NK-92 (cell line): ENCODE measurements around the gene MTARC2.
"Not testable (repeated sequence)": the region's sequence is repeated elsewhere in the genome, so short reads cannot be mapped to it uniquely, and the experiment has no call there.

ENCODE experiments used
- DNase-seq: peaks from one replicate; lab custom pipeline; 2025; ENCODE audit not compliant: unreplicated experiment; lab: John Stamatoyannopoulos, UW

Gene MTARC2

DNA sequence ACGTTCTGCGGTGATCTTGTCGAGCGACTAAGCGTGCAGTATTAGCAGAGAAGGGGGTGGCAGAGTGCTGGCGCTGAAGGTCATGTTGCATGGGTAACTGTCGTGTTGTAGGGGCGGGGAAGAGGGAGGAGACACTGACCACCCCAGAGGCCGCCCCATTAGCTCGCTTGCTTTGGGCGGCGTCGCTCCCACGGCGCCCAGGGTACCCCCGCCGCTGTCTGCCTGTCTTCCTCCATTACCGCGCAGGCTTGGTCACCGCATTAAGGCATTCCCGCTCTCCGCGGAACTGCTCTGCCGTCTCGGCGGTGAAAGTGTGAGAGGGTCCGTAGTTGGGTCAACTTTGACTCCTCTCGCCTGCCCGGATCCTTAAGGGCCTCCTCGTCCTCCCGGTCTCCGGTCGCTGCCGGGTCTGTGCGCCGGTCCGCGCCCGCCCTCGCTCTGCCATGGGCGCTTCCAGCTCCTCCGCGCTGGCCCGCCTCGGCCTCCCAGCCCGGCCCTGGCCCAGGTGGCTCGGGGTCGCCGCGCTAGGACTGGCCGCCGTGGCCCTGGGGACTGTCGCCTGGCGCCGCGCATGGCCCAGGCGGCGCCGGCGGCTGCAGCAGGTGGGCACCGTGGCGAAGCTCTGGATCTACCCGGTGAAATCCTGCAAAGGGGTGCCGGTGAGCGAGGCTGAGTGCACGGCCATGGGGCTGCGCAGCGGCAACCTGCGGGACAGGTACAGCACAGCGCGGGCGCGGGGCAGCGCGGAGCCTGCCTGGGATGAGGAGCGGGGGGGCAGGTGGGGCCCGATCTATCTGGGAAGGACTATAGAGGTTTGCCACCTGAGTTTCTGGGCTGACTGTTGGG lies at the start of gene MTARC2:
TSS of gene MTARC2 (plus strand) at position 234 of the 846 bp plus-strand sequence. CDS start at position 444, 210 bp downstream.
- DNase-seq = no peak

DNA sequence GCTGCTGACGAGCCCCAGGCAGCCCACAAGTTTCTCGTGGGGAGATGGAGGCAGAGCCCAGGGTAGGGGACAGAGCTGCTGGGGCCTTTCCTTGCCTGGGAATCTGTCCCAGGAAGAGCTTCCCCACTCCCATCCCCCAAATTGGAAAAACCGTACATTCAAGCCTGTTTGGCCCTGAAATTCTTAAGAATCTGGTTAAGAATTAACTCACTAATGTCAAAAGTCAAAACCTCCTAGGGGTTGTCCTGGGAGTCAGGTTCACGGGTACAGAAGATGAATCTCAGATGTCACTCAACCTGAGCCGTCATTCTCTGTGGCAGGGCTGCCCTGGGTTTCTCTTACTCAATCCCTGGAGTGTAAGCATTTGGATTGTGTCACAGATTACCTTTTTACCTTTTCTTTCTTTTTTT lies 49.5 kb upstream of the MTARC2 start:
- DNase-seq = no peak

DNA sequence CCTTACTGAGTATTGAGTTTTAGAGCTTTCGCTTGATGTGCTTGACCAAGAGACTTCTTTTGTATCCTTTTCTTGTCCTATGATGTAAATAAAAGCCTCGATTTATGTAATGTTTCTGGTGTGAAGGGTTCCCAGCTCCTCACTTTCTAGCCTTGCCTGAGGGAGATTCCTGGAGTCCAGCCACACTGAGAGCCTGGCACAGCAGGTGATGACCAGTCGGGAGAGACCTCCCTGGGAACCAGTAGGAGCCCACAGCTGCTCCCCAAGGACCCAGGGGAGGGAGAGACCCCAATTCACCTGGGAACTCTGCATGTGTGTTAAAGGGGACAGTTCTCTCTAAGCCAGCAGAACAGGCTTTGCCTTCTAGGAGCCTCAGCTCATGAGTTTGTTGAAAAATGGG lies 49.1 kb upstream of the MTARC2 start:
- DNase-seq = no peak

DNA sequence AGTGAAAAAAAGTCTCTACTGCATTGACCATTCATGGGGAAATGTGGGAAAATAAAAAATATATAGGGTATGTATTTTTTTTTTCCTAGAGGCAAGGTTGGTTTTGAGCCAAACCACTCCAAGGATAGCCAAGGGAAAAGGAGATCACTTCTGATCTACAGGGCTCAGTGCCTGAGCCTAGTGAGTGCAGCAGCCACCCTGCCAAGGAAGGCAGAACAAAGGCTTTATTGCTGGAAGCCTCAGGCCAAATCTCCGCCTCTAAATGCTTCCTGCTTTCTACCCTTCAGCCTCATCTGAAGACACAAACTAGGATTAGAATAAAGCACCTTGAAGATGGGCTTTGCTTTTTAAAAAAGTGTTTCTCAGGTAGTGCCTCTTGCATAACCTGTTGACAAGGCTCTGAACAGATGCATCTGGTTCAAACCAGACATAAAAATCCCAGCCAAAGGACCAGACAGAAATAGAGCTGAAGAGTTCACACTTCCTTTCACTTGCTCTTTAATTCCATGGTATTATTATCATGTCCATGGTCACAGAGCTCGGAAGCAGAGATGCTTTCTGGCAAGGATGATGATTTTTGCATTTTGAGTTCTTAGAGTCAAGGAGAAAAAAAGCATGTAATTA lies 47.5 kb upstream of the MTARC2 start:
- DNase-seq = no peak

DNA sequence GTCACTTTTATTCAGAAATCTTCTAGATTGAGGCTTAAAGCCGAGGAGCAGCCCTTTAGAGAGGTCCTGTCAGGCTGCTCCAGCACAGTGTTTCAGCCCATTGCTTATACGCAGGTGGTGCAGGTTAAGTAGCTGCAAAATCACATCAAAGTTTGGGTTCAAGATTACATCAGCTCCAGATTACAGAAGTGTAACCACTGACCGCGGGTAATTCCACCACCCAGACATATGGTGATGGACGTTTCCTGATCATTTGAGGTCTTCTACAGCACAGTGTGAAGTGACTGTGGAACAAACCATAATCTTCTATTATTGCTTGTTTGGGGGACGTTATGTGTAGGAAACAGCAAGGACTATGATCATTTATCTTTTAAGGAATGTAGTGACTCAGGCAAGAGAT lies 46.1 kb upstream of the MTARC2 start:
- DNase-seq = no peak

DNA sequence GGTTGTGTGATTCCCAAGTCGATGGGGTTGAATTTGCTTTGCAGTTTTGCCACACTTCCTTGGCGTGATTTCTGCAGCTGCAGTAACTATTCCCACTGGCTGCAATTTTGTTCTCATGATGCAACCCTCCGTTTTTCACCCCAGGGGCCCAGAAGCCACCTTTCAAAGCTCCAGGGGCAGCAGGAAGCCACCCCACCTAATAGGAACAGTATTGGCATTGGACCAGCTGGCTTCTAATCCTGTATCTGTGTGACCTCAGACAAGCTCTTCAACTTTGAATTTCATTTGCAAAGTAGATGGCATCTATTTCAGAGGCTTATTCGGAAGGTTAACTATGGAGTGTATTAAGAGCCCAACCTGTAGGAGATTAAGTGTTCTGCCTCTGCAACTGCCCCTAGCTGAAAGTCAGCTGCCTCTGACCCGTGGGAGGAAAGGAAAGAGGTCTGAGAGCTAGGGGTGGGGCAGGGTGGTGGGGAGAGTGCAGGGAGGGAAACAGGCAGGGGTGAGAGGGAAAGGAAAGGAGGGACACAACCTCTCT lies 45.3 kb upstream of the MTARC2 start:
- DNase-seq = no peak

DNA sequence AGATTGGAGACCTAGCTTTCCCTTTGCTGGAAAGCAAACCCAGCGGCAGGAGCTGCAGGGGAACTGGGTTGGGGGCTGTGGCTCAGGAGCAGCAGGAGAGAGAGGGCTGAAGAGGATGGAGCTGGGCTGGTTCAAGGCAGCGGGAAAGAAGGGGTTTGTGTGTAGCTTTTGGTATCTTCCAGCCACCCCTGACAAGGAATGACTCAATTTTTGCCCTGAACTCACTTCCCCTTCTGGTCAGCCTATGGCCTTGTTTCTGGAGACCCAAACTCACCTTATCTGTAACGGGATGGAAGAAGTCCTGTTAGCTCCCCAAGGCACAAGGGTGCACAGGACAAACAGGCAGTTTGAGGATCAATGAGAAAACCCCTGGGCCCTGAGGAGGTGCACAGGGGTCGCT lies 44.8 kb upstream of the MTARC2 start:
- DNase-seq = no peak

DNA sequence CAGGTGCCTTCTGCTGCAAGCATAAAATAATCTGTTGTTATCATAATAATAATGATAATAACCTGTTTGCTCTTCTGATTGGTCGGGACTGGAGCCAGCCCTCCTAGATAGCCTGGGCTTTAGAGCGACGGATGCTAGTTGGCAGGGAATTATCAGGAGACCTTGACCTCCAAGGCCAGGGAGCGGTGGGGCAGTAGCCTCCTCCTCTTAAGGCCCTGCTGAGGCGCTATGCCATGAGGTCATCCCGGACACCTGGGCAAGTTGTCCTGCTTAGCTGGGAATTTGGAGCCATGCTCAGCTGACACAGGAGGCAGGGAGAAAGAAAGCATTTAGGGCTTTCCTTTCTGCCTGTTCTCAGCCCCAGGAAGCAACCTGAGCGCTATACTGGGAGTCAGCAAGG lies 42.3 kb upstream of the MTARC2 start:
- no peak for DNase-seq

DNA sequence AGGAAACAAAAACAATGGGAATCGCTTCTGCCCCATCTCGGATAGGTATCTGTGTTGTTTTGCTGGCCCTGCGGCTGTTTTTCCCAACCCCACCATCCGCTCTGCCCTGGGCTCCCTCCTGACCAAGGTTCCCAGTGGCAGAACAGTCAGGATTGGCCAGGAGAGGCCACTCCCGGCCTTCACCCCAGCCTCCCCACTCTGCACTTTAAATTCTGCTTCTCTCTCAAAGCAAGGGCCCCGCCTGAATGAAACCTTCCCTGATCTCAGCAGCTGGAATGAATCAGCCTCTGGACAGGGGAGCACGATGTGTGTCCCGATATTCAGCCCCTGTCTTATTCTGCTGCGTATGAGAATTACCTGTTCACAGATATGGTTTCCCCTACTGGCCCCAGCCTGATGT lies 41.6 kb upstream of the MTARC2 start:
- DNase-seq = no peak

DNA sequence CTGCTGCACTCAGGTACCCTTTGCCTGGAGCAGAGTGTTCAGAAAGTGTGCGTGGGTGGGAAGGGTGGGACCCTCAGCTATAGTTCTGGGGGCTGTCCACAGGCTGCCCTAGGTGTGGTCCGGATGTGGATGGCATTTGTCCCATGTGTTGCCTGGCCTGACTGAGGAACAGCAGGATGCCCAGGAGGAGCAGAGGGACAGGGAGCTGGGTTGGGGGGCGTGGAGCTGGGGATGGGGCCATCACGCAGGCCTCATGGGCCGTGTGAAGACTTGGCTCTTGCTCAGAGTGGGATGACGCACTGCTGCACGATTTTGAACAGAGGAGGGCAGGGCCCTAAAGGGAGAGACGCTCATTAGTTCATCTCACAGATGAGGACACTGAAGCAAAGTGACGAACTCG lies 41.0 kb upstream of the MTARC2 start:
- no peak for DNase-seq

DNA sequence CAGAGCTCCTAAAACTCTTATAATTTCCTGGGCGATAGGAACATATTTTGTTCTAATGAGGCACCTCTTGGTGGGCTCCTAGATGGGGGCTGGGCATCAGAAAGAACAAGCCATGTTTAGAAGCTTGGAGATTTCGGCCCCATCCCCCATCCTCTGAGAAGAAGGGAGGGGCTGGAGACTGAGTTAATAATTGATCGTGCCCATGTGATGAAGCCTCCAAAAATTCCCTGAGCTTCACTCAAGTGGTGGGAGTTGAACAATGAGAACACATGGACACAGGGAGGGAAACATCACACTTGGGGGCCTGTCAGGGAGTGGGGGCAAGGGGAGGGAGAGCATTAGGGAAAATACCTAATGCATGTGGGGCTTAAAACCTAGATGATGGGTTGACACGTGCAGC lies 39.9 kb upstream of the MTARC2 start:
- DNase-seq = no peak

DNA sequence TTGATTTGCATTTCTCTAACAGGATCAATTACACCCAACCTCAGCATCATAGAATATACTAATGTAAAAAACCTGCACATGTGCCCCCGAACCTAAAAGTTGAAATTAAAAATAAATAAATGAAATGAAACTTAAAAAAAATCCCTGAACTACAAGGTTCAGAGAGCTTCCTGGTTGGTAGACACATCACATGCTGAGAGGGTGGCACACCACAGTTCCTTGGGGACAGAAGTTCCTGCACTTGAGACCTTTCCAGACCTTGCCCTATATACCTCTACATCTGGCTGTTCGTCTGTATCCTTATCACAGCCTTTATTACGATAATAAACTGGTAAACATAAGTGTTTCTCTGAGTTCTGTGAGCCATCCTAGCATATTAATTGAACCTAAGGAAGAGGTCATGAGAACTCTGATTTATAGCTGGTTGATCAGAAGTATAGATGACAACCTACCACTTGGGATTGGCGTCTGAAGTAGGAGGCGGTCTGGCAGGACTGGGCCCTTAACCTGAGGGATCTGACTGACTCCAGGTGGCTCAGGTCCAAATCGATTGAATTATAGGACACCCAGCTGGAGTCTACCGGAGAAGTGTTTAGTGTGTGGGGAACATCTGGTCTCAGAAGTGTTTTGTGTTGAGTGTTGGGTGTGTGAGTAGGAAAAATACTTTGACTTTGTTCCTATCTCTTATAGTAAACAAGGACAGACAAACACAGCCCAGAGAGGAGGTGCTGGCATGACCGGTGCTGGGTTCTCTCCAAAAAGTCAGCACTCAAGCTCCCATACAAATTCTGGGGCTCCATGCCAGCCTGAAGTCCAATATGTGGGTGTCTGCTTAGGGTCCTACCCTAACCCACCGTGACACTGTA lies 39.0 kb upstream of the MTARC2 start:
- DNase-seq = no peak

DNA sequence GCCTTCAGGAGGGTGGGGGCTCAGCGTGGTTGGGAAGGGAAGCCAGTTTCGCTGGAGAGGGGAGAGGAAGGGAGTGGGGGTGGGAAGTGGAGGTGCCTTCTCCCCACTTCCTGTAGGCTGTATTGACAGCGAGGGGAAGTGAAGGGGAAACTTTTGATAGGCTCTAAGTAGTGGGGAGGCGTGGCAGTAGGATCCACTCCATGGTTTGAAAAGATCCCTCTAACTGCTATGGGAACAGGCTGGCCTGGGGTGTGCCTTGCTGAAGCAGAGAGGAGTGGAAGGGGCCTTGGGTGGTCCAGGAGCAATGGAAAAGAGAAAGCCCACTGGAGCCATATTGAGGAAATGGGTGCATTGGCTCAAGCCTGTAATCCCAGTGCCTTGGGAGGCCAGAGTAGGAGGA lies 37.8 kb upstream of the MTARC2 start:
- no peak for DNase-seq

DNA sequence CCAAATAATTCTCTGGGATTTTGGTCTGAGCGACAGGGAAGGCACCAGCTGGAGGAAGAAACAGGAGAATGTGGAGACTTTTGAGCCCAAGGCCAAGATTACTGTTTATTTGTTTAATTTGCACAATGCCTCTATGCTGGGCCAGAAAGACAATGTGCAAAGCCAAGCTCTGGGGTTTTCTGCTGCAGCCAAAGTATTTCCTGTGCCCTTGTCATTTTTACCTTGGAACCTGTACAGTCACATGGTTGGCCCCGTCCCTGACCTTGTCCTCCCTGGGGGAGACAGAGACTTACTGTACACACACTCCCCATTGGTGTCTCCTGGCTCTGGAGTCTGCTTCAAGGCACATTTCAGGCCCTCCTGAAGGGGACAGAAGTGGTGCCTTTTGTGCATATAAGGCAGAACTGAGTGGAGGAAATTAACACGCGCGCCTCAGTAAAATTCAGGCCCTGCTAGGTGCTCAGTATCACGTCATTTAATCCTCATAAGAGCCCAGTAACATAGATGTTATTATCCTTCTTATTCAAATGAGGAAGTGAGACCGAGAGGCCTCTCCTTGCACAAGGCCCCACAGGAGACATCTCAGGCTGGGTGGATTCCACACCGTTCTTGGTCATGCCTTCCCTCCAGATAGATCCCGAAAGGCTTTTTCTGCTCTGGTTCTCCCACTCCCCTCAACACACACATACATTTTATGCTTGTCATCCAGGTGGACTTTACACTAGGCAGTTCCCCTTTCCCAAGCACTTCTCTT lies 36.9 kb upstream of the MTARC2 start:
- no peak for DNase-seq

DNA sequence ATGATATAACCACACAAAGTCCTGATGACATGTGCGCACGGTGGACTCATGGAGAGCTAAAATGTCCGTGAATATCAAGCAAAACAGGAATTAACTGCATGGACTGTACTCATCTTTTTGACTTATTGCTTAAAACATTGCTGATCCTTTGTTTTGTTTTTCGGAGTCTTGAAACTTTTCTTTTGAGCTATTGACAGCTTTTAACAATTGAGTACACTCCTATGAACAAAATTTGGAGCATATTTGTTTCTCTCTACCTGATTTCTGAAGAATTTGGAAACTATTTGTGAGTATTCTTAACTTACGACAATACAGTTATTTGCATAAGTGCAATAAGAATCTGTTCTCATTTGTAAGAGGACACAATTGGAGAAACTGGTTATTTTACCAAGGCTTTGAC lies 32.1 kb upstream of the MTARC2 start:
- DNase-seq = not testable (repeated sequence)

DNA sequence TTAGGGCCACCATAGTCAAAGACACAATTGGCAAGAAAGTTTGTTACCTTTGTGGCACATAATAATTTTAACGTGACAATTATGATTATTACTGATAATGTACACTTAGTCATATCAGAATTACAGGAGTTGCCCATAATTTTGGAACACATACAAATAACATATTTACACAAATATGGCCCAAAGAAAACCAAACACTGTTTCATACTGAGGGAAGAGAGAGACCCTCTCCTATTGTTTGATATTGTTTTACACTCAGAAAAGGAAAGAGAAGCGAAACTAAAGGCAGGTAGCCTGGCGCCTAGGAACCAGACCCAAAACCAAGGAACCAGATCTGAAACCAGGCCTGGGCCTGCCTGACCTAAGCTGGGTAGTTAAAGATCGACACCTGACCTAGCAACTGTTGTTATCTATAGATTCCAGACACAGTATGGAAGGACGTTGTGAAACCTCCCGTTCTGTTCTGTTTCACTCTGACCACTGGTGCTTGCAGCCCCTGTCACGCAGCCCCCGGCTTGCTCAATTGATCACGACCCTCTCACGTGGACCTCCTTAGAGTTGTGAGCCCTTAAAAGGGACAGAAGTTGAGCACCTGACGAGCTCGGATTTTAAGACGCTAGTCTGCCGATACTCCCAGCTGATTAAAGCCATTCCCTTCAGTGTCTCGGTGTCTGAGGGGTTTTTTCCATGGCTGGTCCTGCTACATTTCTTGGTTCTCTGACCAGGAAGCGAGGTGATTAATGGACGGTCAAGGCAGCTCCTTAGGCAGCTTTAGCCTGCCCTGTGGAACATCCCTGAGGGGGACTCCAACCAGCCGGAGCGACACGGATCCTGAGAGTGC lies 30.1 kb upstream of the MTARC2 start:
- no peak for DNase-seq

DNA sequence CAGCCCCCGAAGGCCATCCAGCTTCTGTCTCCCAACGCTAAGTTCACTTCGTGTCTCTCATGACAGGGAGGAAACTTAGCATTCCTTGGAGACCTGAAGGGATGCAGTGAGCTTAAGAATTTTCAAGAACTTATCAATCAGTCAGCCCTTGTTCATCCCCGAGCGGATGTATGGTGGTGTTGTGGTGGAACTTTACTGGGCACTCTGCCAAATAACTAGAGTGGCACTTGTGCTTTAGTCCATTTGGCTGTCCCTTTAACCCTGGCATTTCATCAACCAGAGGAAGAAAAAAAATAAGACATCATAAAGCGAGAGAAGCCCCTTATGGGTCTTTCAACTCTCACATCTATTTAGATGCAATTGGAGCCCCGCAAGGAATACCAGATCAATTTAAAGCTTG lies 26.9 kb upstream of the MTARC2 start:
- DNase-seq = not testable (repeated sequence)

DNA sequence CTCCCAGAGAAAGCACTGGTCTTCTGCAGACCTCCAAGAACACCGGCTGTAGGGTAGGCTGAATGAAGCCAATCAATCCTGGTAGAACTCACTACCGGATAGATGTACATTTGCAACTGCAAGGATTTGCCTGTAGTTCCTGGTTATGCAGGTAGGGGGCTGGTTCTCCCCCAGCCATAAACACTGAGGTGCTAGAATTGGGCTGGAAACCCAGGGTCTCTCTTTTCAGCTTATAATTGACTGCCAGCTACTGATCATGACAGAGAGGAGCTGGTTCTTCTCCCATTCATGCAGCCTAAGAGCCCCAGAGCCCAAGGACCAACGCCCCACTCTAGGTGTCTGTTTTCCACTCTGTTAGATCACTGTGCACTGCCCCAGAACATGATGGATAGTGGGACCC lies 21.5 kb upstream of the MTARC2 start:
- DNase-seq = no peak

DNA sequence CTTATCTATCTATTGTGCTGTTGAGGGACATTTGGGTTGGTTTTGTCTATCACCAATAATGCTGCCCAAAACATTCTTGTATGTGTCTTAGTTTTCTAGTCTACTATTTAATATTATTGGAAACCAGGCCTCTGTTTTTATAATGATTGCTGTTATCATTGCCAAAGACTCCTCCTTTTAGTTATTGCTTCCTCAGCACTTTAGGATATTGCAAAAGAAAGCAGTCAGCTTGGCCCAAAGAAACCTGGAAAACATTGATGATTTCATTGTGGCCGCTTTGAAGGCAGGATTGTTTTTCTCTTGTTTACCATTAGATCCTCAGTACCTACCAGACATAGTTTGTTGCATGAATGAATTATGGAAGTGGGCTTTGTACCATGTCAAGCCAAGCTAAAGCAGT lies 20.6 kb upstream of the MTARC2 start:
- no peak for DNase-seq

DNA sequence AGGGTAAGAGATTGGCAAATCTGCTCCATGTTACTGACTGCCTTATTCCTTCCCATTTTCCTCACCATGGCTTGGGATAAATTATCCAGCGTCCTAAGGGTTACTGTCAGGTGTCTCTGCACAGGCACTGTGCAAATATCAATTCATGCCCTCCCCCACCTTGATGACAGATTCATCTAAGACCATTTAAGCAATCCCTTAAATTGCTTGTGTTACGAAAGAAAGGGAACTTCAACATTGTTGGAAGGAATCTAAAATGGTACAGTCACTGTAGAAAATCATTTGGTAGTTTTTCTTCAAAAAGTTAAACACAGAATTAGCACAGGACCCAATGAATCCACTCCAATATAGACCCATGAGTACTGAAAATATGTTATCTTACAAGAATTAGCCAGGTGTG lies 17.6 kb upstream of the MTARC2 start:
- no peak for DNase-seq
